K562 (cell line): ENCODE results near the gene TANK. TPM values are rescaled to one million over a fixed set of nuclear protein-coding genes. Genes with fewer than 3 reads are reported as not detected.
A peak's percentile ranks its signal among the peaks of the same experiment; 100 is the strongest.

Experiments used
- ATAC-seq: fragments of 200-7000 bp; cut with Tn5 transposase; 3 replicates; pipeline ENCODE4 v1.9.1; 2020; ENCODE audit warnings: moderate library complexity
- BruUV-seq: library from RNA; stranded (reverse); fragments of 400-500 nt; replicated peaks from 2 replicates; lab custom pipeline; 2021; lab: Mats Ljungman, UMichigan
- CTCF ChIA-PET: fragments of 300-600 bp; formaldehyde crosslinking; extraction: SDS; loops from one replicate; lab custom pipeline; 2021; ENCODE audit warnings: low intra/inter-chr PET ratio; lab: Yijun Ruan, JAX
- POLR2A ChIA-PET: fragments of 300-600, 350-650 bp; sonication (Branson Sonifier 250); formaldehyde crosslinking; extraction: SDS; loops from one replicate; lab custom pipeline; 2021; ENCODE audit warnings: antibody characterized with exemption, inconsistent platforms; lab: Yijun Ruan, JAX
- DNase-seq, 4 experiments: peaks; one replicate each; pipeline versions ENCODE4 v3.0.0 to v3.0.0-alpha.2; 2011 to 2018; ENCODE audit warnings: low spot score in 3 of 4, mixed read lengths in 3 of 4; ENCODE audit errors: extremely low read depth in 1 of 4
- FAIRE-seq: peaks from 2 replicates; lab custom pipeline; 2011; peaks lifted over from hg19 to GRCh38; lab: Jason Lieb, UNC
- H2AFZ ChIP-seq: 2 replicates; pipeline ENCODE4 v1.6.0; 2011; ENCODE audit warnings: low read depth, low read length, control low read depth, inconsistent platforms
- H3K27ac ChIP-seq: fragments of 200-600 bp; 3 replicates; pipeline ENCODE4 v1.8.0; 2011; ENCODE audit warnings: low read depth, mild to moderate bottlenecking, control low read depth, inconsistent platforms, low read length, moderate library complexity, mixed read lengths; ENCODE audit errors: extremely low read depth
- H3K27me3 ChIP-seq, 2 experiments: fragments of 300-600 bp in 1 of 2; 2 replicates in 1 of 2; 3 replicates in 1 of 2; pipeline versions ENCODE4 v1.6.0 to v1.8.0; 2011; ENCODE audit warnings: inconsistent platforms in 2 of 2, low read length in 2 of 2, mild to moderate bottlenecking in 1 of 2, mixed read lengths in 1 of 2, moderate library complexity in 1 of 2; ENCODE audit not compliant: control insufficient read depth in 2 of 2, insufficient read depth in 2 of 2
- H3K36me3 ChIP-seq: fragments of 300-600 bp; 3 replicates; pipeline ENCODE4 v1.8.0; 2011; ENCODE audit warnings: mild to moderate bottlenecking, low read length, inconsistent platforms; ENCODE audit not compliant: control insufficient read depth, insufficient read depth
- H3K4me1 ChIP-seq, 2 experiments: fragments of 200-600 bp in 1 of 2; replicated peaks in 1 of 2; 2 replicates in 1 of 2; 3 replicates in 1 of 2; pipeline versions ENCODE4 v1.5.1 to v1.8.0; 2011; ENCODE audit warnings: inconsistent platforms in 2 of 2, low read length in 2 of 2, mild to moderate bottlenecking in 1 of 2, mixed read lengths in 1 of 2, moderate library complexity in 1 of 2; ENCODE audit not compliant: control insufficient read depth in 2 of 2, insufficient read depth in 2 of 2
- H3K4me2 ChIP-seq: 2 replicates; pipeline ENCODE4 v1.6.1; 2011; ENCODE audit warnings: low read length, control low read depth, inconsistent platforms, mixed read lengths; ENCODE audit not compliant: insufficient read depth
- H3K4me3 ChIP-seq: fragments of 200-600 bp; sonication (generic), shearing (Covaris generic); 2 replicates; pipeline ENCODE4 v1.5.1; 2016; ENCODE audit warnings: control low read depth, inconsistent platforms
- H3K79me2 ChIP-seq: fragments of 200-600 bp; 3 replicates; pipeline ENCODE4 v1.8.0; 2011; ENCODE audit warnings: low read length, inconsistent platforms; ENCODE audit not compliant: control insufficient read depth, insufficient read depth
- H3K9ac ChIP-seq, 2 experiments: 2 replicates each; pipeline versions ENCODE4 v1.6.0 to v1.6.1; 2011; ENCODE audit warnings: low read depth in 2 of 2, low read length in 2 of 2, control low read depth in 1 of 2, inconsistent platforms in 1 of 2, mild to moderate bottlenecking in 1 of 2, mixed read lengths in 1 of 2; ENCODE audit not compliant: insufficient read depth in 1 of 2
- H3K9me1 ChIP-seq: one replicate; pipeline ENCODE4 v1.6.0; 2011; ENCODE audit warnings: inconsistent platforms, mild to moderate bottlenecking, low read length, moderate library complexity; ENCODE audit not compliant: control insufficient read depth, insufficient read depth
- H3K9me3 ChIP-seq: replicated peaks from 2 replicates; pipeline ENCODE4 v1.5.1; 2011; ENCODE audit warnings: low read depth, low read length, inconsistent platforms; ENCODE audit not compliant: control insufficient read depth, insufficient read depth
- H4K20me1 ChIP-seq: replicated peaks from 2 replicates; pipeline ENCODE4 v1.6.1; 2011; ENCODE audit warnings: low read length, inconsistent platforms, mixed read lengths; ENCODE audit not compliant: control insufficient read depth, insufficient read depth
- DIDO1 ChIP-seq: fragments of 450-650 bp; IDR thresholded peaks from 2 replicates; pipeline ENCODE4 v1.6.1; 2016; ENCODE audit warnings: low read depth, missing biosample characterization, missing genetic modification characterization
- DMBX1 ChIP-seq: fragments of 250-450 bp; sonication (Bioruptor Pico); IDR thresholded peaks from 2 replicates; pipeline ENCODE4 v1.8.0; 2022; ENCODE audit warnings: inconsistent platforms, mild to moderate bottlenecking, moderate library complexity, borderline replicate concordance
- POLR2H ChIP-seq: IDR thresholded peaks from 2 replicates; pipeline ENCODE4 v1.6.1; 2016; ENCODE audit warnings: missing genetic modification characterization, low read depth, mild to moderate bottlenecking, control low read depth, missing compliant biosample characterization, moderate library complexity
- SPI1 ChIP-seq: IDR thresholded peaks from 2 replicates; pipeline ENCODE4 v1.6.1; 2011; ENCODE audit warnings: low read depth, low read length, control low read depth, borderline replicate concordance
- SRSF9 ChIP-seq: fragments of 200-400 bp; formaldehyde crosslinking; IDR thresholded peaks from 2 replicates; pipeline ENCODE4 v1.6.1; 2017; ENCODE audit warnings: low read depth, low read length, borderline replicate concordance
- ZNF239 ChIP-seq: fragments of 250-450 bp; sonication (Bioruptor Pico); IDR thresholded peaks from 2 replicates; pipeline ENCODE4 v1.4.0; 2020; ENCODE audit warnings: mild to moderate bottlenecking
- ZNF282 ChIP-seq: sonication (generic); formaldehyde crosslinking; IDR thresholded peaks from 2 replicates; pipeline ENCODE4 v1.8.1; 2023; ENCODE audit warnings: missing genetic modification reagents
- WGBS: fragments of 100-300 bp; shearing (Covaris generic); methylation state at CpG from one replicate; pipeline ENCODE4 v1.1.6; 2016; ENCODE audit warnings: low coverage, mixed read lengths; ENCODE audit not compliant: insufficient coverage; ENCODE audit errors: missing lambda C conversion rate; 5-methylcytosine and 5-hydroxymethylcytosine counted together
- in situ Hi-C: fragments of 300-500 bp; cut with MboI; formaldehyde crosslinking; loops from 4 replicates; pipeline ENCODE4 v1.15.0; 2018; ENCODE audit warnings: inconsistent platforms, mixed read lengths
- intact Hi-C: fragments of 100-400 bp; cut with micrococcal nuclease; formaldehyde crosslinking; loops from 2 replicates; pipeline ENCODE4 v1.14.2; 2022
- polyA plus RNA-seq, 8 experiments: library from polyadenylated mRNA; depleted of rRNA in 4 of 8; stranded (reverse) in 5 of 8; unstranded in 3 of 8; fragments of >200 nt; fragmentation: Nextera tagmentation in 2 of 8; fragmentation: Illumina TruSeq in 1 of 8; extraction: Ambion mirVana in 2 of 8; extraction: Trizol in 1 of 8; gene quantifications; 2 replicates each; pipeline versions ENCODE4 v1.2.1 to v1.2.3, GENCODE V29; 2011 to 2014; ENCODE audit warnings: inconsistent platforms in 1 of 8, missing spikeins in 1 of 8
- total RNA-seq, 7 experiments: library from RNA; depleted of rRNA in 6 of 7; stranded (reverse); fragments of >200 nt in 6 of 7; fragmentation: Illumina TruSeq in 2 of 7; extraction: Trizol in 2 of 7; gene quantifications; 2 replicates each; pipeline versions ENCODE4 v1.2.1 to v1.2.3, GENCODE V29; 2011 to 2021; ENCODE audit warnings: low replicate concordance in 1 of 7
- TF ChIP-seq, protein P1 (sequence below): fragments of 200-800 bp; sonication (Bioruptor generic); IDR thresholded peaks from 2 replicates; pipeline ENCODE4 v1.6.1; 2017; ENCODE audit warnings: missing genetic modification characterization, missing compliant biosample characterization
- TF ChIP-seq, protein P2 (sequence below): fragments of 450-650 bp; formaldehyde crosslinking; IDR thresholded peaks from 2 replicates; pipeline ENCODE4 v1.4.0; 2022; ENCODE audit warnings: missing genetic modification characterization
- TF ChIP-seq, protein P3 (sequence below), 2 experiments: fragments of 450-650 bp; IDR thresholded peaks; 2 replicates each; pipeline ENCODE4 v1.6.1; 2016
- TF ChIP-seq, protein P4 (sequence below), 2 experiments: fragments of 450-650 bp in 1 of 2; sonication (generic) in 1 of 2; formaldehyde crosslinking; conservative IDR thresholded peaks; 2 replicates each; pipeline versions ENCODE4 v1.4.0 to v1.8.1; 2020 to 2022; ENCODE audit warnings: mild to moderate bottlenecking in 1 of 2, missing genetic modification reagents in 1 of 2

Gene TANK
- total and polyA plus RNA-seq, 9 of the 15 experiments (the other 6 are each of a cell fraction or from before 2014, with no cell fraction given): 43.0 to 91.5 (median 54.4) TPM

DNA sequence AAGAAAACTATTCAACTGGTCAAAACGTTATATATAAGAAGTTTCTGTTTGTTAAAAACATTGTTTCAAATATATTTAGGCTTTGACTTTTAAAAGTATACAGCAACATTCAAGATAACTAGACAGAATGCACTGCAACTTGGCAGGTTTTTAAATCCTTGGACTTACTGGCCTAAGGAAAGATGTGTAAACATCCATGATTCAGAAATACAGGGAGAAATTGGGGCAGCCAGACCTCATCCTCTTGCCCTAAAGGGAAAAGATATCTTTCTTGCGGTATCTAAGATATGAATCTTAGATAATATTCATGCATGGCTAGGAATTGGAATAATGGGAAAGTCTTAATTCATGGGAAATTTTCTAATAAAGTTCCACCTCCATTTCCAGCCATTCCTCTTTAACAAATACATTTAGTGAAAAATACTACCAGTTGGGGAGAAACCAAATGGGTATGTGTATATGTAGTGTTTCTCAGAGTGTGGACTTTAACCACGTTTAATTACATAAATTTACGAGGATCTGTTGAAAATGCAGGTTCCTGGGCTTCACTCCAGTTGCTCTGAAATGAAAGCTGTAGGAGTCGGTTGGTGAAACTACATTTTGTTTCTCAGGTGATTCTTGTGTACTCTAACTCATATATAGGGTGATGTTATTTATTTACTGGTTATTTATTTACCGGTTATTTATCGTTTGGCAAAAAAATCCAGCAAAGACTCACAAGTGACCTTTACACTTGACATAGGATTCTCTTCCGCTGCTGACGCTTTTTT is 587 bp upstream of the TANK start (continued):
- peak; percentile 11; the same call in 1 of the 2 replicates for TF ChIP-seq DIDO1 (tag)
- TF ChIP-seq DMBX1 (CRISPR knock-in tag): peak; percentile 10; the same call in 1 of the 2 replicates
- no peak for TF ChIP-seq ZNF282 (CRISPR knock-in tag)
- TF ChIP-seq, protein P1, sequence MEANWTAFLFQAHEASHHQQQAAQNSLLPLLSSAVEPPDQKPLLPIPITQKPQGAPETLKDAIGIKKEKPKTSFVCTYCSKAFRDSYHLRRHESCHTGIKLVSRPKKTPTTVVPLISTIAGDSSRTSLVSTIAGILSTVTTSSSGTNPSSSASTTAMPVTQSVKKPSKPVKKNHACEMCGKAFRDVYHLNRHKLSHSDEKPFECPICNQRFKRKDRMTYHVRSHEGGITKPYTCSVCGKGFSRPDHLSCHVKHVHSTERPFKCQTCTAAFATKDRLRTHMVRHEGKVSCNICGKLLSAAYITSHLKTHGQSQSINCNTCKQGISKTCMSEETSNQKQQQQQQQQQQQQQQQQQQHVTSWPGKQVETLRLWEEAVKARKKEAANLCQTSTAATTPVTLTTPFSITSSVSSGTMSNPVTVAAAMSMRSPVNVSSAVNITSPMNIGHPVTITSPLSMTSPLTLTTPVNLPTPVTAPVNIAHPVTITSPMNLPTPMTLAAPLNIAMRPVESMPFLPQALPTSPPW (CRISPR knock-in tag): no peak

- H3K4me1 ChIP-seq: peaks cover 0 to 10% of the 10 kb centered on the region in 2 experiments; a peak in 3 of 5 replicates
- in situ Hi-C loops (no loop called here), intact Hi-C loops (loop anchor here (2.0 kb wide), 1 partner anchor 148 kb away; the partner anchor contains the start of gene PSMD14)
- H3K36me3 ChIP-seq: peaks cover 32% of the 10 kb centered on the region
- BruUV-seq: TSS peak; percentile 34
- WGBS: 1% methylated on average over 13 of the region's 13 CpGs
- ChIA-PET POLR2A (interaction anchor here (0.7 kb wide), 1 partner anchor 9 kb away, joined by 3 read pairs; no protein-coding TSS in a partner anchor), CTCF (no interaction called here)
- peak overlapping the region; percentile 91 for H3K4me2 ChIP-seq
- H3K27ac ChIP-seq: peak overlapping the region; percentile 93
- H3K79me2 ChIP-seq: peaks cover 54% of the 10 kb centered on the region
- H3K4me3 ChIP-seq: peak overlapping the region; percentile 68
- H2AFZ ChIP-seq: peak overlapping the region; percentile 88
- FAIRE-seq: peak; percentile 70
- no peaks in the 10 kb centered on the region for H3K9me3 ChIP-seq
- H4K20me1 ChIP-seq: no peaks in the 10 kb centered on the region
- peak overlapping the region; percentile 97 for H3K9ac ChIP-seq
- ATAC-seq: peak; percentile 20
- DNase-seq: peak in 1 of 4 experiments; percentile 22
- H3K9me1 ChIP-seq: no peaks in the 10 kb centered on the region
- no peaks in the 10 kb centered on the region for H3K27me3 ChIP-seq
- TF ChIP-seq, protein P2, sequence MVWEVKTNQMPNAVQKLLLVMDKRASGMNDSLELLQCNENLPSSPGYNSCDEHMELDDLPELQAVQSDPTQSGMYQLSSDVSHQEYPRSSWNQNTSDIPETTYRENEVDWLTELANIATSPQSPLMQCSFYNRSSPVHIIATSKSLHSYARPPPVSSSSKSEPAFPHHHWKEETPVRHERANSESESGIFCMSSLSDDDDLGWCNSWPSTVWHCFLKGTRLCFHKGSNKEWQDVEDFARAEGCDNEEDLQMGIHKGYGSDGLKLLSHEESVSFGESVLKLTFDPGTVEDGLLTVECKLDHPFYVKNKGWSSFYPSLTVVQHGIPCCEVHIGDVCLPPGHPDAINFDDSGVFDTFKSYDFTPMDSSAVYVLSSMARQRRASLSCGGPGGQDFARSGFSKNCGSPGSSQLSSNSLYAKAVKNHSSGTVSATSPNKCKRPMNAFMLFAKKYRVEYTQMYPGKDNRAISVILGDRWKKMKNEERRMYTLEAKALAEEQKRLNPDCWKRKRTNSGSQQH (CRISPR knock-in tag): peak; percentile 85; the same call in 1 of the 2 replicates
- TF ChIP-seq SPI1 (peak; percentile 27; the same call in 1 of the 2 replicates), SRSF9 (no peak), POLR2H (tag) (no peak), ZNF239 (CRISPR knock-in tag) (no peak)
- TF ChIP-seq, protein P3, sequence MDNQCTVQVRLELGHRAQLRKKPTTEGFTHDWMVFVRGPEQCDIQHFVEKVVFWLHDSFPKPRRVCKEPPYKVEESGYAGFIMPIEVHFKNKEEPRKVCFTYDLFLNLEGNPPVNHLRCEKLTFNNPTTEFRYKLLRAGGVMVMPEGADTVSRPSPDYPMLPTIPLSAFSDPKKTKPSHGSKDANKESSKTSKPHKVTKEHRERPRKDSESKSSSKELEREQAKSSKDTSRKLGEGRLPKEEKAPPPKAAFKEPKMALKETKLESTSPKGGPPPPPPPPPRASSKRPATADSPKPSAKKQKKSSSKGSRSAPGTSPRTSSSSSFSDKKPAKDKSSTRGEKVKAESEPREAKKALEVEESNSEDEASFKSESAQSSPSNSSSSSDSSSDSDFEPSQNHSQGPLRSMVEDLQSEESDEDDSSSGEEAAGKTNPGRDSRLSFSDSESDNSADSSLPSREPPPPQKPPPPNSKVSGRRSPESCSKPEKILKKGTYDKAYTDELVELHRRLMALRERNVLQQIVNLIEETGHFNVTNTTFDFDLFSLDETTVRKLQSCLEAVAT (IDR thresholded peaks at IDR 0.05): 0 out of 4 replicates have a peak, but pooled peaks of 1 of the 2 experiments have one; percentile 34
- TF ChIP-seq, protein P4, sequence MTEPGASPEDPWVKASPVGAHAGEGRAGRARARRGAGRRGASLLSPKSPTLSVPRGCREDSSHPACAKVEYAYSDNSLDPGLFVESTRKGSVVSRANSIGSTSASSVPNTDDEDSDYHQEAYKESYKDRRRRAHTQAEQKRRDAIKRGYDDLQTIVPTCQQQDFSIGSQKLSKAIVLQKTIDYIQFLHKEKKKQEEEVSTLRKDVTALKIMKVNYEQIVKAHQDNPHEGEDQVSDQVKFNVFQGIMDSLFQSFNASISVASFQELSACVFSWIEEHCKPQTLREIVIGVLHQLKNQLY (CRISPR knock-in tag; conservative IDR thresholded peaks at IDR 0.05): 0 out of 4 replicates have a peak, but pooled peaks of 1 of the 2 experiments have one; percentile 52
These were observed 962 bp downstream of the TANK start for GRCh38 chr2:161161074-161161706.
